GM20000 (cell line): ENCODE data around the gene OSCP1.

Source experiments
- DNase-seq: peaks from one replicate; pipeline ENCODE4 v3.0.0; 2012; ENCODE audit warnings: low spot score
- CTCF ChIP-seq: IDR thresholded peaks from 2 replicates; pipeline ENCODE4 v1.5.1; 2012; ENCODE audit warnings: mild to moderate bottlenecking, control low read depth; ENCODE audit errors: extremely low read depth, missing control alignments

Gene OSCP1

GRCh38 chr1:36453051-36453450 lies 2.8 kb upstream of the OSCP1 start:
- no peak for TF ChIP-seq CTCF
- DNase-seq, result no peak

- DNase-seq, result no peak
- no peak for TF ChIP-seq CTCF
These were observed 661 bp upstream of the OSCP1 start for GRCh38 chr1:36450919-36451305.

GRCh38 chr1:36448530-36449056 lies 1.7 kb downstream of the OSCP1 start:
- no peak for TF ChIP-seq CTCF
- DNase-seq, result no peak

- no peak for TF ChIP-seq CTCF
- no peak for DNase-seq
These were observed 2.8 kb downstream of the OSCP1 start for GRCh38 chr1:36447450-36447849.

- DNase-seq, result no peak
- no peak for TF ChIP-seq CTCF
These were observed 3.5 kb downstream of the OSCP1 start for GRCh38 chr1:36446746-36447145.

- peak; percentile 50 for TF ChIP-seq CTCF
- peak; percentile 46 for DNase-seq
These were observed 4.0 kb downstream of the OSCP1 start for GRCh38 chr1:36446271-36446670.

- DNase-seq, result no peak
These were observed 7.0 kb downstream of the OSCP1 start for GRCh38 chr1:36443297-36443696.

More at GRCh38 chr1:36443297-36443696, 7.0 kb downstream of the OSCP1 start:
- no peak for TF ChIP-seq CTCF
